Hematopoietic multipotent progenitor cell treated with erythropoietin and hydrocortisone succinate and interleukin-3 and kit ligand, for 15 days (in vitro differentiated cells): ENCODE results near the gene PBX3.

Experiments used
- DNase-seq: peaks from one replicate; pipeline ENCODE4 v3.0.0-alpha.2; 2015; ENCODE audit warnings: low spot score

PBX3 gene

GRCh38 chr9:125823874-125824406, 76.8 kb downstream of the PBX3 start:
- DNase-seq = peak; percentile 57

GRCh38 chr9:125825762-125826161, 78.6 kb downstream of the PBX3 start:
- DNase-seq = no peak

DNA sequence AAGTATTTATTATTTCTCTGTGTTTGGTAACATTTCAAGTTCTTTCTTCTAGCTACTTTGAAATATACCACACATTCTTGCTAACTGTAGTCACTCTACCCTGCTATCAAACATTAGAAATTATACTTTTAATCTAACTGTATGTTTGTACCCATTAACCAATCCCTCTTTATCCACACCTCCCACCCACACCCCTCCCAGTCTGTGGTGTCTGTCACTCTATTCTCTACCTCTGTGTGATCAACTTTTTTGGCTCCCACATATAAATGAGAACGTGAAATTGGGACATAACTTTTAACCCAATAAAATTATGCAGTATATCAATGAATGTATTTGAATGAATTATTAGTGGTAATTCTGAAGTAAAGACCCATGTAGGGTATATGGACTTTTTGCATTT, 79.7 kb downstream of the PBX3 start:
- DNase-seq = no peak

GRCh38 chr9:125829743-125830142, 82.6 kb downstream of the PBX3 start:
- peak; percentile 68 for DNase-seq

DNA sequence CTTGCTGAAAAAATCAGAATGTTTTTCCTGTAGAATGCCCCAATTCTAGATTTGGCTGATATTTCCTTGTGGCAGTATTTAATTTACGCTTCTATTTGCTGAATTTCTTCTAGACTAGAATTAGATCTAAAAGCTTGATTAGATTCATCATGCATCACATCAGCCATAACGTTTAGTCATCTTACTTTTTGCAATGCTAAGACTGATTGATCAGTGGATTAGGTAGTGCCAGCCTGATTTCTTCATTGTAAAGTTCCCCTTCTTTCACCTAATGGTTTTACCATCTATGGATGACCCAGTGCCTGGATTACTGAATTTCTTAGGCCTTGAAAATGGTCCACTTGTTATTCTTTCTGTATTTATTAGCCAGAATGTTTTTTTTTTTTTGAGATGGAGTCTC, 83.9 kb downstream of the PBX3 start:
- DNase-seq = no peak

- DNase-seq = no peak
Observed at GRCh38 chr9:125831616-125832015, 84.4 kb downstream of the PBX3 start.

DNA sequence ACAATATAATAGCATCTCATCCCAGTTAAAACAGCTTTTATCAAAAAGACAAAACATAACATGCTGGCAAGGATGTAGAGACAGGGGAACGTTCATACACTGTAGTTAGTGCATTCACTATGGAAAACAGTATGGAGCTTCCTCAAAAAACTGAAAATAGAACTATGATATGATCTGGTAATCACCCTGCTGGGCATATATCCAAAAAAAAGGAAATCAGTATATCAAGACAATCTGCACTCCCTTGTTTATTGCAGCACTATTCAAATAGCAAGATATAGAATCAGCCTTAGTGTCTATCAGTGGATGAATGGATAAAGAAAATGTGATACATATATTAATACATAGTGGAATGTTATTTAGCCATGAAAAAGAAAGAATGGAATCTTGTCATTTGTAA, 88.5 kb downstream of the PBX3 start:
- DNase-seq = no peak

GRCh38 chr9:125839317-125839716, 92.1 kb downstream of the PBX3 start:
- DNase-seq = no peak

DNA sequence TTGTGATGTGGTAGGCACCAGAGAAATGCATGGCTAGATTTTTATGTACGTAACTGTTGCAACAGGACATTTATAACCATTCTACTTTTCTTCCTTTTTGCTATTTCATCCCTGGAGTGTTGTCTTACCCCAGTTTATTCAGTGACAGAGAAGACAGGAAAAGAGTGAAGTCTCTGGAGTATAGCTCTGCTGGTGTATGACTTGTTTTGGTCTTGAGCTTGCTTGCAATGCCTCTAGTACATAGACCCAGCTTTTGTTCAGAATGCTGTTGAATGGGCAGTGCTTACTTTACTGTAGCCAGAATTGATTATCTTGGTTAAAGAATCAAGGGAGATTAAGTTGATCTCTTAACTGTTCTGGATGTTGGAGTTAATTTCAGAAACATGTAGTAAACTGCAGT, 94.3 kb downstream of the PBX3 start:
- DNase-seq = no peak

GRCh38 chr9:125842242-125842641, 95.1 kb downstream of the PBX3 start:
- DNase-seq = no peak

GRCh38 chr9:125843646-125844045, 96.5 kb downstream of the PBX3 start:
- DNase-seq = no peak

DNA sequence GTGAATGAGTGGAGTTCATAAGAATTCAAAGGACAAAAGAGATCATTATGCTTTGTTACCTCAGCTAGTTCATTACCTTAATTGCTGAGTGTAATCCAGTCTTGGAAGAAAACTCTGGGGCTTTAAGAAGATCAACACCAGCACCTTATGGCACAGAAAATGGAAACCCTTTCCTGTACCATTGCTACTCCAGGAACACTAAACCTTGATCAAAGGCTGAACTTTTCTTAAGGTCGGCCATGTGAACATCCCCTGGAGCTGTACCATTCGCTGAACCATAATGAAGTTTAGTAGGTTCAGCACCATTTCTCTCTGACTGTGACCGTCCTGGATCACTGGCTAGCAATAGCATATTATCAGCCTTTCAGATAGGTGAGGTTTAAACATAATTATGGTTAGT, 97.4 kb downstream of the PBX3 start:
- DNase-seq = no peak

DNA sequence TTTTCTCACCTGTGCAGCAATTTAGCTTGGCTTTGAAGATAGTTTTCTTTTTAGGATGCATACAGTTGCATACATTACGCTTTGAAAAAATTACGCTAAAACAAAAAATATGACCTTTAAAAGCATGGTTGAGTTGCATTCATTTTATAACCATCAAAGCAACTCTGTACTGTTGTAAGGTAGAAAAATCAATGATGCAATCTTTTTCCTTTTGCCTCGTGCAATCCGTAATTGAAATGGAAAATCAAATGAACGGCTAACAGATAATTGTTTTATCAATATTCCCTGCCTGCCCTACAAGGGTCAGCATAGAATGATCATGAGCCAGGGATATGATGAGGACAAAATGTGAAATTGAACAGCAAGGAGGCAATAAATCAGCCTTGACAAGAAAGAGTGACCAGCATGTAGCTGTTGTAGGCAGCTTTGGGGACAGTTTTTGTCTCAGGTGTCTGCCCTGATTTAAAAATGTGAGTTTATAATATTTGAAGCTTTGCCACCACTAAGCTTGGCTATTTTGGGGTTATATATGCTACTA, 98.2 kb downstream of the PBX3 start:
- no peak for DNase-seq

GRCh38 chr9:125847735-125848134, 100.6 kb downstream of the PBX3 start:
- no peak for DNase-seq

GRCh38 chr9:125850106-125850632, 103.0 kb downstream of the PBX3 start:
- DNase-seq = no peak

- no peak for DNase-seq
Observed at GRCh38 chr9:125850763-125851162, 103.6 kb downstream of the PBX3 start.

GRCh38 chr9:125851979-125852378, 104.8 kb downstream of the PBX3 start:
- no peak for DNase-seq

DNA sequence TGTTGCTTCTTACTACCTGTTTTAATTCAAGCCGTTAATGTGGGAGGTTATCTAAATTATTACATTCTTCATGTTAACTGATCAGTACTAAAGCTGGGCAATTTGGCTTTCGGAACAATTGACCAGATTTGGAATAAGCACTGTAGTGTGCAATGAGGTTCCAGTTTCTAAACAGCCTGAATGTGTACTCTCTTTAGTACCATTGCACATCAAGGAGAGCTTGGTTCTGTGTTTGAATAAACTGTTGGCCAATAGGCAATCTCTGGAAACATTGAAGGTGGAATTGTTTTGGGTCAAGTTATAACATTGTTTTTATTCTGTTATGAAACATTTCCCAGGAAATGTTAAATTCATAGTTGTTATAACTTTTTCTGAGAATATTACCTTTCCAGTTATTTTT, 105.2 kb downstream of the PBX3 start:
- DNase-seq = no peak

DNA sequence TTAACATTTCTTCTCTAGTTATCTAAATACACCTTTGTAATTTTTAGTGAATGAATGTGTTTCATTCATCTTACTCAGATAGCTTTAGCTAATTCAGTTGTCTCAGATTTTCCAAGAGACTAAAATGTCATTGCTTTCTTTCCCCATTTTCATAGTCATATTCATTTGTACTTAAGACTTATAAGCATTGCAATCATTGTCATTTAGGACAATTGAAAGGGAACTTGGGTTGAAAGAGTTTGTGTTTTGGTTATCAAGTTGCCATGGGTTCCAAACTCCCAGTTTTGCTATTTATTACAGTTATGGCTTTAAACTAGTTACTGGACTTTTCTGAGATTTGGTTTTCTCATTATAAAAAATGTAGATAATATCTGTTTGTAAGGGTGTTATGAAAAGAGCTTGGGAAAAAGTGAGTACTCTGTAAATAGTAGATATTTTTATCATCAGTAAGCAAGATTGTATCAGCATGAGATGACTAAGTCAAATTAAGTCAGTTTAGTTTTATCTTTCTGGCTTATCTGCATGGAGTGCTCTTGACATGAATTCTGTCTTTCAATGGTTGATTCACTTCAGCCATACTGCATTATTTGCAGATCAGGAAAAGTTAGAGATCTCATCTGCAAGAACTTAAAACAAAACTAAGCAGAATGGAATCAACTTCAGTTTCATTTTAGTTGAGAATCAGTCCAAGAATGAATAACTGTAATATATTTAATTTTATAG, 107.5 kb downstream of the PBX3 start:
- DNase-seq = no peak

- DNase-seq = no peak
Observed at GRCh38 chr9:125856331-125856730, 109.2 kb downstream of the PBX3 start.

GRCh38 chr9:125861405-125862058, 114.4 kb downstream of the PBX3 start:
- DNase-seq = no peak

DNA sequence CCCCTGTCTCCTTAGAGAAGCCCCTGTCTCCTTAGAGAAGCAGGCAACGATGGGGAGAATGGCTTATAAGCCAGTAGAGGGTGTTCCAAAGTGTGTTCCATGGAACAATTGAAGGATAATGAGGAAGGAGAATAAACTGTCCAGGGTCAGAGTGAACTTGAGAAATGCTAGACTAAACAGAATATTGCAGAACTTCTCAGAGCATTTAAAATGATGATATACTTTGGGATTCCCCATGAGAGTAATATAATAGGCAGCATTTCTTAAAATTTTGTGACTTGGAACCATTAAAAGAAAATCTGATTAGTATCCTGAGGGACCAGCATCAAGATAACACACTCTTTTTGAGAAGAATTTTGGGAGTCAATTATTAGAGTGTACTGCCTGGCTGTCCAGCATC, 116.8 kb downstream of the PBX3 start:
- no peak for DNase-seq

- DNase-seq = no peak
Observed at GRCh38 chr9:125867751-125868415, 120.7 kb downstream of the PBX3 start.
